Dermis blood vessel endothelial cell (primary cell): ENCODE data around the gene NOD1. TPM values are rescaled to one million over a fixed set of nuclear protein-coding genes. Genes with fewer than 3 reads are reported as not detected.
"Not testable (repeated sequence)": the region's sequence is repeated elsewhere in the genome, so short reads cannot be mapped to it uniquely, and the experiment has no call there.

Experiments
- DNase-seq: peaks from one replicate; pipeline ENCODE4 v3.0.0; 2010
- total RNA-seq: library from RNA; depleted of rRNA; stranded (reverse); fragments of >200 nt; gene quantifications from 2 replicates; pipeline ENCODE4 v1.2.3, GENCODE V29; 2014

NOD1 gene, protein sequence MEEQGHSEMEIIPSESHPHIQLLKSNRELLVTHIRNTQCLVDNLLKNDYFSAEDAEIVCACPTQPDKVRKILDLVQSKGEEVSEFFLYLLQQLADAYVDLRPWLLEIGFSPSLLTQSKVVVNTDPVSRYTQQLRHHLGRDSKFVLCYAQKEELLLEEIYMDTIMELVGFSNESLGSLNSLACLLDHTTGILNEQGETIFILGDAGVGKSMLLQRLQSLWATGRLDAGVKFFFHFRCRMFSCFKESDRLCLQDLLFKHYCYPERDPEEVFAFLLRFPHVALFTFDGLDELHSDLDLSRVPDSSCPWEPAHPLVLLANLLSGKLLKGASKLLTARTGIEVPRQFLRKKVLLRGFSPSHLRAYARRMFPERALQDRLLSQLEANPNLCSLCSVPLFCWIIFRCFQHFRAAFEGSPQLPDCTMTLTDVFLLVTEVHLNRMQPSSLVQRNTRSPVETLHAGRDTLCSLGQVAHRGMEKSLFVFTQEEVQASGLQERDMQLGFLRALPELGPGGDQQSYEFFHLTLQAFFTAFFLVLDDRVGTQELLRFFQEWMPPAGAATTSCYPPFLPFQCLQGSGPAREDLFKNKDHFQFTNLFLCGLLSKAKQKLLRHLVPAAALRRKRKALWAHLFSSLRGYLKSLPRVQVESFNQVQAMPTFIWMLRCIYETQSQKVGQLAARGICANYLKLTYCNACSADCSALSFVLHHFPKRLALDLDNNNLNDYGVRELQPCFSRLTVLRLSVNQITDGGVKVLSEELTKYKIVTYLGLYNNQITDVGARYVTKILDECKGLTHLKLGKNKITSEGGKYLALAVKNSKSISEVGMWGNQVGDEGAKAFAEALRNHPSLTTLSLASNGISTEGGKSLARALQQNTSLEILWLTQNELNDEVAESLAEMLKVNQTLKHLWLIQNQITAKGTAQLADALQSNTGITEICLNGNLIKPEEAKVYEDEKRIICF
- 34.1 and 37.6 TPM in 2 replicates for total RNA-seq

DNA sequence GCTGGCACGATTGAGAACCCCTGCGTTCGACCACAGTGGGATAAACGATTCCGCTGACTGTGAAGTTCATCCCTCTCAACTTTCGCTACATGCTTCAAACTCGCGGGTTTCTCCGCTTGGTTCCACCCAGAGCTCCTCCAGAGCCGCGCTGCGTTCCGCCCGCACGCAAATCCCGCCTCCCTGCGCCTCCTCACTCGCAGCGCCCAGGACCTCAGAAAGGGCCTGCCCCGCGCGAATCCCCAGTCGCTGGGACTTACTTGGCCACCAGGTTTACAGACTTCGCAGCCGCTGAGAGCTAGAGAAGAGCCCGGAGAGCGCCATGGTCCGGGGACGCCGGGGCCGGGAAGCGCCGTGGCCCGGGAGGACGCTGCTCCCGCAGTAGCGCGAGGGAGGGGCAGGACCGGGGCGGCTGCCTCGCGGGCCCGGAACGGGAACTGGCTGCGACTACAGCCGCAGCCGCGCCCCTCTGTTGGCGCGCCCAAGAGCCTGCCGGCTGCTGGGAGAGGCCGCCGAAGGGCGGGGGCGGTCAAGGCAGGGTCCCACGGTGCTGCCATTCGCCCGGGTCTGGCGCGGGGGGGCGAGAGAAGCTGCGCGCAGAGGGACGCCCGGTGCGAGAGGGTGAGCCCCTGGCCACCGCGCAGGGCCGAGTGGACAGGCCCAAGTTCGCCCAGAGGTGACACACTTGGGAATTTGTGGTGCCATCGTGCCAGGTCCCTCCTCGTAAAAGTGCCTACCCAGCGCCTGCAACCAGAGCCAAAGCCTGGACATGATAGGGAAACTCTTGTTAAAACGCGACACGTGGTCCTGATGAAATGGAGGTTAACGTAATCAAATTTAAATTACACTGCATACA is at the start of gene NOD1:
NOD1 (minus strand) TSS at position 436 of the 853 bp plus-strand sequence. CDS start 21,863 bp downstream, outside the sequence.
- peak; percentile 83 for DNase-seq

DNA sequence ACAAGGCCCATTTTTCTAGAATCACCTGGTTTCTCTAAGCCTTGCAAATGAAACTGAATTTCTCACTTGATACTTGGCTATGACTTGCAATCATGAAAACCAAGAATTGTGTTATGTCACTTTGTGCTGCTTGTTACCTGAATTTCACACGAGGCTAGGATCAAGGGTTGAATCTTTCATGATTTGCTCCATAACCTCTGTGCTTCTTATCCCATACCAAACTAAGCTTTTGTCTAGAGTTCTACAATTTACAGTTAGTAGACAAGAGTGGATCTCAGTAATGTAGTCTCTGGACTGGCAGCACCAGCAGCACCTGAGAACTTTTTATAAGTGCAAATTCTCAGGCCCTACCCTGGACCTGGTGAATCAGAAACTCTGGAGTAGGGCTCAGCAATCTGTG is 48.7 kb upstream of the NOD1 start:
- not testable (repeated sequence) for DNase-seq

DNA sequence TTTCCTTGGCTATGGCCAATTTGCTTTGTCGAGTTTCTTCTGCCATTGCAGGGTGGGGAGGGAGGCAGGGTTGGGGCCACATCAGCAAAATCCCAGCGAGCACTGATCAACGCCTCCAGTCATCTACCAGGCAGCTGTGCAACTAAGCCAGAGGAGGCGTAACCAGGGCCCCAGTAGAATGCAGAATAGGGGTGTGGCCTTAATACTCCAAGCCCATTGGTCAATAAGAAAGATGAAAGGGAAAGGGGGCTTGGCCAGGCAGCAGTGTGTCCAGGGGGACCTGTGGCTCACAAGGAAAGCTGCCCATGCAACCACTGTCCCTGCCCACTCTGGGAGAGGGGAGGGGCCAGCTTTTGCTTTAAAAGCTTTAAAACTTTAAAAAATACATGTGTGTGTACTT is 47.6 kb upstream of the NOD1 start:
- DNase-seq, result no peak

DNA sequence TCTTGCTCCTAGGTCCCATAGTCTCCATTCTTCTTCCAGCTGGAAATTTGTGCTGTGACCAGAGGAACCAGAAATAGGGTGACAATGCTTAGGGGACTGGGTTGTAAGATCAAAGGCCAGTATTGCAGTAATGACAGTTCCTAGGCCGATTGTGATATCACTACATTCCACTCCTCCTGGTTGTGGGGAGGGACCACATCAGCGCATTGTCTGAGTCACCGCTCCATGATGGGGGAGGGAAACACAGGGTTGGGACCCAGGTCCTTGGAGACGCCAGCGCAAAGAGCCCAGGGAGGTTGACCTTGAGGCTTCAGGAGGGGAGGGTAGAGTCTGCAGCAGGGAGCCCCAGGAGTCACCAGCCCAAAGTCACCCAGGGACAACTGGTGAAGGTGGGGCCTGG is 46.8 kb upstream of the NOD1 start:
- no peak for DNase-seq

DNA sequence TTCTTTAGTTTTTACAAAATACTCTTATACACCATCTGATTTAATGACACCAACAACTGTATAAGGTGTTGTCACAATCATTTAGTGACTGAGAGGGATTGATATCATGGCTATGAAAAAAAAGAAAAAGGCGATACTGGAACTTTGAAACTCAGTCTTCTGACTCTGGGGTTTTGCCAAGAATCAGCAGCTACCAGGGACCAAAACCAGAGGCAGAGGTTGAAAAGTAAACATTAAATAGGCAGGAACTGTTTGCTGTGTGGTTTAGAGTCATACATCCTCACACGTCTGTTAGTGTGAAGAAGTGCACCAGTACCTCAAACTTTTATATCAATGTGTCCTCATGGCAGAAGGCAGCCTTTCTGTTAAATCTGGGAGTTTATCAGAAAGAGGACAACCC is 46.0 kb upstream of the NOD1 start:
- no peak for DNase-seq

DNA sequence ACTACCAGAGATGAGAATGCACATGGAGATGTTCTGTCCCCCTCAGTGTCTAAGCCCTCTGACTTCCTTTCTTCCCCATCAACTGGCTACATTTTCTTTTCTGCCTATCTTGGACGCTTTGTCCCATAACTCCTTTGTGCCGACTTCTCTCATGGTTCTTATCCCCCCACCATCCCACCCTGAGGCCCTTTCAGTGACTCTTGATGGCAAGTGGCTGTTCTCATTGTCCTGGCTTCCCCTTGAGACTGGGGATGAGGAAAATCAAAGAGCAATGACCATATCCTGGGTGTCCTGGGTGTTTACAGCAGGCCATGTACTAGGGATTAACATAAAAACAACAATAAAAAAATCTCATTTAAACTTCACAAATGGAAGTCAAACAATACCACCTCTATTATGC is 44.9 kb upstream of the NOD1 start:
- no peak for DNase-seq

DNA sequence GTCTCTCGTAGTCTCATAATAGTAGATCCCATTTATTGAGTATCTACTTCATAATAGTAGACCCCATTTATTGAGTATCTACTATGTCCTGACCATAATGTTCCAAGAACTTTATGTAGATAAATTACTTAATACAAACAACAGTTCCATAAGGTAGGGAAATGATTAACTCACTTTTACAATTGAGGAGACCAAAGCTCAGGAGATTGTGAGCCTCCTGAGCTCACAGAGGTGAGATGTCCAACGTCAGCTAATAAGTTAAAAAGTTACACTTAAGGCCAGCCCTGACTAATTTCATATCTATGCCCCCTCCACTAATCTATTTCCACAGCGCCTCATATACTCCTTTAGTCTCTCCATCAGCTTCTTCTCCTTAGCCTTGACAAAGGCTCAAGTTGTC is 43.6 kb upstream of the NOD1 start:
- no peak for DNase-seq

DNA sequence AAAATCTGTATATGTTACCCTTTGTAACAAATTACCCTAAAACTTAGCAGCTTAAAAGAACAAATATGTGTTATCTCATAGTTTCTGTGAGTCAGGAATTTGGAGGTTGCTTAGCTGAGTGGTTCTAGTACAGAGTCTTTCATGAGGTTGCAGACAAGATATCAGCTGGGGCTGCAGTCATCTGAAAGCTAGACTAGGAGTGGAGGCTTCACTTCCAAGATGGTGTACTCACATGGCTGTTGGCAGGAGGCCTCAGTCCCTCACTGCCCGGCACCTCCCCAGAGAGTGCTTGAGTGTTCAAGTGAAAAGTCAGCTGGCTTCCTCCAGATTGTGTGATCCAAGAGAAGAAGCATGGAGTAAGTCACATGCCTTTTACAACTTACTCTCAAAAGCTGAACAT is 42.9 kb upstream of the NOD1 start:
- no peak for DNase-seq

DNA sequence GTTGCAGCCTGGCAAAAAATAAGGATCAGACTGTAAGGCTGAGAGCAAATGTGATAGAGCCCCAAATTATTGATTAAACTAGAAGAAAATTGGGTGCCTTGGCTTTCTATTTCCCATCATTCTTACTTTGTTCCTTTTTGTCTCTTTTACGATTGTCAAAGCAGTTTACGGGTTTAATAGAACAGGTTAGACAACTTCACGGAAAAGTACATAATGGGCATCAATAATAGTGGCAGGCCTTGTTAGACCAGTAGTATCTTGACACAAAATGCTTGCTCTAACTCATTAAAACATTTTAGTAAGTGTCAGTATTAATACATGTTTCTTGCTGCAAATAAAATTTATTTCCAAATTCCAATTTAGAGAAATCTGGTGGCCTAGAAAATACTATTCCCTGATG is 40.5 kb upstream of the NOD1 start:
- no peak for DNase-seq

DNA sequence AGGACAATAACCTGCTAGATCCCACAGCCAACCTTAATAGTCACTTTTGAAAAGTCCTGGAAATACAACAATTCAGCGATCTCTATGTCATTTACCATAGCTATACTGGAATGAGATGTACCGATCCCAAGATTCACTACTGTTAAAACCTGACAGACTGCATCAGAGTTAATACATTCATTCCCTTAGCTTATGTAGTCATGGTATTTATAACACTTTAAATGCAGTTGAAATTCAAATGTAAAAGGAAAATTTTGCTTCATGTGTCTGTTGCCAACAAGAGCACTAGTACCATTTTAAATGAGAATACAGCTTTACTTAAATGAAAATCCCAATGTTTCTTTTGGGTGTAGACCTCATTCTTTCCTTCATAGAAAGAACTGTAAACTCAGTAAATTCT is 37.2 kb upstream of the NOD1 start:
- DNase-seq, result no peak

DNA sequence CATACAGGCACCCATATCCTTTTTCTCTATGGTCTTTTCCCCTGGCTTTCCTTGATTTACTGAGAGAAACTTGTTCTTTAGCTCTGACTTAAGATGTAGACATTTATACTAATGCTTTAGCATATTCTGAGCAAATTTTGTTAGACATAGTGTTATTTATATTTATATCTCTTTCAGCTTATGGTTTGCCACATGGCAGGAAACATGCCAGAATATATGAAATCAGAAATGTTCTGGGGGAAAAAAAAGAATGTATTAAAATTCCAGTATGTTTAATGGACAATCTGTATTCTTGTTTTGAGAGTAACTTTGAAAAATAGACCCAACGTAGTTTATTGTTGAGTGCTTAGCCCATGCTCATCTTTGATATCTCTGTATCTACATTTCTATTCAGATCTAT is 36.2 kb upstream of the NOD1 start:
- no peak for DNase-seq

DNA sequence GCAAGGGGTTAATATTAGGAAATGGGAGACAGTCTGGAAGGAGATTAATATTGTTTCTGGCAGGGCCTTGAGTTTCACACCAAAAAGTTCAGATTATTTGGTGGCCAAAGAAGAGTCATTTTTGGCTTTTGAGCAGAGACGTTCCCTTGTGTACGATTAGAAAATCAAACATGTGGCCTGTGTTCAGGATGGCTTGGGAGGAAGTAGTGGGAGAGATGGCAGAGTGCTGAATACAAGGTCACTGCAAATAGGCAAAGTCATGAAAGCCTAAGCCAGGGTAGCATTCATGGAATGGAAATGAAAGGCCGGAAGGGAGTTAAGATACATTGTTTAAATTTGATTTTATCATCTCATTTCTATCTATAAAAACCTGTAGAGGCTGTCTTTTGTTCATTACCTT is 35.6 kb upstream of the NOD1 start:
- DNase-seq, result no peak

DNA sequence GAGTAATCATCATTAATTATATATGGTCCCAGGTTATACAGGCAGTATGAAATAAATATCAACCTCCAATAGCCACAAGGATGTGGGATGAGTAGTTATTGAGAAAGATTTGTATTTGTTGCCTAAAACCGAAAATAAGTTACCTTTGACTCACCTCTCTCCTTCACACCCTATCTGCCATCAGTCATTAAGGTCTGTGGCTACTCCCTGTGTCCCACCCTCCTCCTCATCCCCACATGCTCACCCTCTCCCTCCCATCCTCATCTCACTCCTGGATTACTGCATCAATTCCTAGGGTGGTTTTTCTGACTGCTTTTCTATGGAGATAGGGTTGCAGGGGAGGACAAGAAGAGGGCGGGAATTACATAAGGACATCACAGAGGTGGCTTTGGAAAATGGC is 35.2 kb upstream of the NOD1 start:
- no peak for DNase-seq

DNA sequence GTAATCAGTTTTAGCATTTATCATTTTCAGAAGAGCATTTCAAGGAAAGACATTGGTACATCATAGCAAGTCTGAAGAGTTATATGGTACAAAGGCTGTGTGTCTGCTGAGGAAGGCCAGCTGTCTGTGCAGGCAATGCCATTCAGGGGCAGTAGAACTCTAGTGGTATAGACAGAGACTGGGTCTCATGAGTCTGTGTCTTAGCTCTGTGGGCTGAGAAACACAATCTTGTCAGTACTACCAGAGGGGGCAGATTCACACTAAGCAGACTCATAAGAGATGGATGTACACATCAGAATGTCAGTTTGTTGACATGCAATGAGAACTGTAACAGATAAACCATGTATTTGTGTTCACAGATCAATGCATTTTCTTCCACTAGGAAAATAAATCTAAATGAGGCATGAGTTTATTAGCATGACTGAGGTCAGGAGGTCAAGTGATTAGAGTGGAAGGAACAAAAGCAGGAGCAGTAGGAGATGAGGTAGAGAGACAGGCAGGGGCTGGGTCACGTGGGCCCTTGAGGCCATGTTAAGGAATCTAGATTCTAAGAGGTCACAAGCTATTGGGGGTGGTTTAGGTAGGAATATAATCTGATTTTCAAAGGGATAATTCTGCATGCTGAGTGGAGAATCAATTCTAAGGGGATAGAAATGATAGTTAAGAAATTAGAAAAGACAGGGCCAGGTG is 33.5 kb upstream of the NOD1 start:
- DNase-seq, result no peak

DNA sequence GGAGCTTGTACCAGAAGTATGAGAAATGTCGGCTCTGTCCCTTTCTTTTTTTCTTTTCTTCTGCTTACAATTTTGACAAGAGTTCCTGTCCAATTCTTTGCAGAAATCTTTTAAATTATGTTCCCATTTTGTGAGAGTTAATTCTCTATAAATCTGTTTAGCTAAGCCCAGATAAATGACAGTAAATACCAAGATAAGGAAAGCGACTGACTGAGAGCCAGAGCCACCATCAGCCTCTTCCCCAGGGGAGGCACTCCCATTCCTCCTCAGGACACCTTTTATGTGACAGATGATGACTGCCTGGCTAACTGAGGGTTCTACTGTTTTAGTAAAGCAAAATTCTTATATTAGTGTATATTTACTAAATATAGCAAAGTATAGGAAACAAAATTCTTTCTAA is 32.9 kb upstream of the NOD1 start:
- no peak for DNase-seq

DNA sequence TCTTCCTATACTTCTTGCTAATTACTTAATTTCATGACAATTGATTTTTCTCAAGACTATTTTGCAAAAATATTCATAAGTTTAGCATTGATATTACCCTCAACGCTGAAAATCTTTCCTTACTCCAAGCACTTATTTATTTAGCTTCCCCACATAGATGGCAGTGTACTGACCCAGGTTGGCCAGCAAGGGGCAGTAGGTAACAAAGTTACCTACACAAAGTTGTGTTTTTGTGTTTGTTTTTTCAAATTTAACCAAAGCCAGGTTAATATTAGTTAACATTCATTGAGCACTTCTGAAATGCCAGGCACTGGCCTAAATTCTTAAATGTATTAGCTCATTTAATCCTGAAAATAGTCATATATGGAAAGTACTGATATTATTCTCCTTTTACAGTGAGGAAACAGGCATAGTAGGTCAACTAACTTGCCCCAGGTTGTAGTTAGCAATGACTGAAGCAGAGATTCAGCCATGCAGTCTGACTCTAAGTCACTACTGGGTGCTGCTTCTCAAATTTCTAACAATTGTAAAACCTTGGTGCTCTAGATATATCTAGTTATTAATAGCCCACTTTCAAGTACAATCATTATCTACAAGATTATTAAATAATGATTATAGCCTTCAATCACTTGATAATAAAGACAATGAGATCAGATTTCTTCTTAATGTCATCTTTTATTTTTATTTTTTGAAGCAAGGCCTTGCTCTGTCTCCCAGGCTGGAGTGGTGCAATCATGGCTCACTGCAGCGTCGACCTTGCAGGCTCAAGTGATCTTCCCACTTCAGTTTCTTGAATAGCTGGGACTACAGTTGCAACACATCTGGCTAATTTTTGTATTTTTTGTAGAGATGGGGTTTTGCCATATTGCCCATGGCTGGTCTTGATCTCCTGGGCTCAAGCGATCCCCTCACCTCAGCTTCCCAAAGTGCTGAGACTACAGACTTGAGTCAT is 31.8 kb upstream of the NOD1 start:
- DNase-seq, result peak; percentile 71

DNA sequence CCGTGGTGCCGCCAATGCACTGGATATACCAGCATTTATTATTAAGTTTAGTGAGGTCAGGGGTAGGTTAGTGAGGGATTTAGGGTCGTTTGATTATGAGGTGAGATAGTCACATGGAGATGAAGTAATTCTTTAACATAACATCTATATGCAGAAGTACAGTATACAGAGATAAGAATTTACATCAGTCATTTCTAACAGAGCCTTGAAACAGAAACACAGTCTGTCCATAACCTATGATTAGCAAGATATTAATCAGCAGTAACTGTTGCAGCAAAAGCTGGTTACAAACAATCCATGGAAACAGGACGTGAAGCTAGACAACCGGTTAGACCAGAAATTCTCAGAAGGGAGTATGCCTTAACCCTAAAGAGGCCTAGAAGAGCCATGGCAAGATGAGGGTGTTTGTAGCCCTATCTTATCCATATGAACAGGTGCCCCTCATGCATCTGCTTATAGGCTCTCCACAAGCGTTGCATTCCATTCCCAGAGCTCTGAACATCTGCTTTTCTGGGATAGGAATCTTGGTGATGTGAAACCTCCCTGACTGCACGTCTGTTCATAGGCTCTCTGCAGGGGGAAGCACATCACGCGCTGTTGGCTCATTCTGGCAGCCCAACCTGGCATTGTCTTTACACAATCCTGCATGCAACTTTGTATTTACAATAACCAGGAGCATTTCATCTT is 30.7 kb upstream of the NOD1 start:
- DNase-seq, result not testable (repeated sequence)

DNA sequence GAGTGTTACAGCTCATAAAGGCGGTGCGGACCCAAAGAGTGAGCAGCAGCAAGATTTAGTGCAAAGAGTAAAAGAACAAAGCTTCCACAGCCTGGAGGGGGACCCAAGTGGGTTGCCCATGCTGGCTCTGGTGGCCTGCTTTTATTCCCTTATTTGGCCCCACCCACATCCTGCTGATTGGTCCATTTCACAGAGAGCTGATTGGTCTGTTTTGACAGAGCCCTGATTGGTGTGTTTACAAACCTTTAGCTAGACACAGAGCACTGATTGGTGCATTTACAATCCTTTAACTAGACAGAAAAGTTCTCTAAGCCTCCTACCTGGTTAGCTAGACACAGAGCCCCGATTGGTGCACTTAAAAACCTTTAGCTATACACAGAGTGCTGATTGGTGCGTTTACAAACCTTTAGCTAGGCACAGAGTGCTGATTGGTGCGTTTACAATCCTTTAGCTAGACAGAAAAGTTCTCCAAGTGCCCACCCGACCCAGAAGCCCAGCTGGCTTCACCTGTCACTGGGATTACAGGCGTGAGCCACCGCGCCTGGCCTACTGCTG is 28.8 kb upstream of the NOD1 start:
- DNase-seq, result not testable (repeated sequence)

DNA sequence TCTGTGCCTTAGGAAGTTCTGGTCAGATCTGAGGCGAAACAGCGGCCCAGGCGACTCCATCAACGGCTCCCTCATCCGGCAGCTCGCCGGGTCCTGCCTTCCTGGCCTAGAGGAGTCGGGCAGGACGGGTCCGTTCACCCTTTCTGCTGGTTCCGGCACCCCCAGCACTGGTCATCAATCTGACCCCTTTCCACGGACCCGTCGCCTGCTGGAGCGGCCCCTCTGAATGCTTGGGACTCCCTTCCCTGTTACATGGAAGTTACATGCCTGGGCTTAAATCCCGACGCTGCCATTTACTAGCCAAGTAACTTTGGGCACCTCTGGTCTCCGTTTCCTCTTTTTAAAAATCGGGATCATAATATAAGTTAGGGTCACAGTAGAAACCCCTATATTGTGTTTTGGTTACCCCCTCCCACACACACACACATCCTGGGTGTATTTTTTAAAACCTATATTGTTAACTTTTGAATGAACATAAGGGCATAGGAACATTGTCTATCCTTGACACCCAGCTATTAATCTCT is 26.7 kb upstream of the NOD1 start:
- no peak for DNase-seq
